GM21737 (cell line): ENCODE results near the gene SEL1L2.

ENCODE experiments used
- ATAC-seq: cut with Tn5 transposase; IDR thresholded peaks from one replicate; pipeline ENCODE4 v1.9.1; 2021; ENCODE audit warnings: mild to moderate bottlenecking, moderate library complexity; ENCODE audit not compliant: unreplicated experiment

The SEL1L2 gene

GRCh38 chr20:13934992-13935894, 55.2 kb downstream of the SEL1L2 start:
- no peak for ATAC-seq

GRCh38 chr20:13930281-13930680, 60.1 kb downstream of the SEL1L2 start:
- ATAC-seq: peak; percentile 69

GRCh38 chr20:13929836-13930235, 60.6 kb downstream of the SEL1L2 start:
- ATAC-seq: no peak

- ATAC-seq: no peak
Measured at GRCh38 chr20:13928901-13929300, 61.5 kb downstream of the SEL1L2 start.

GRCh38 chr20:13927171-13927570, 63.2 kb downstream of the SEL1L2 start:
- ATAC-seq: no peak

- no peak for ATAC-seq
Measured at GRCh38 chr20:13922241-13922640, 68.2 kb downstream of the SEL1L2 start.

GRCh38 chr20:13915284-13915683, 75.1 kb downstream of the SEL1L2 start:
- no peak for ATAC-seq

- ATAC-seq: no peak
Measured at GRCh38 chr20:13913572-13913971, 76.8 kb downstream of the SEL1L2 start.

- ATAC-seq: no peak
Measured at GRCh38 chr20:13913131-13913530, 77.3 kb downstream of the SEL1L2 start.

GRCh38 chr20:13910492-13910891, 79.9 kb downstream of the SEL1L2 start:
- ATAC-seq: no peak

- ATAC-seq: no peak
Measured at GRCh38 chr20:13909067-13909466, 81.3 kb downstream of the SEL1L2 start.

- no peak for ATAC-seq
Measured at GRCh38 chr20:13904766-13905165, 85.6 kb downstream of the SEL1L2 start.

GRCh38 chr20:13900496-13900895, 89.9 kb downstream of the SEL1L2 start:
- no peak for ATAC-seq

- ATAC-seq: no peak
Measured at GRCh38 chr20:13898012-13898612, 92.3 kb downstream of the SEL1L2 start.

- no peak for ATAC-seq
Measured at GRCh38 chr20:13891575-13891974, 98.8 kb downstream of the SEL1L2 start.

GRCh38 chr20:13884803-13885202, 105.6 kb downstream of the SEL1L2 start:
- no peak for ATAC-seq

GRCh38 chr20:13883425-13883824, 107.0 kb downstream of the SEL1L2 start:
- no peak for ATAC-seq

GRCh38 chr20:13878566-13878965, 111.8 kb downstream of the SEL1L2 start:
- no peak for ATAC-seq

- no peak for ATAC-seq
Measured at GRCh38 chr20:13877793-13878192, 112.6 kb downstream of the SEL1L2 start.

- ATAC-seq: no peak
Measured at GRCh38 chr20:13875265-13875811, 115.1 kb downstream of the SEL1L2 start.

- no peak for ATAC-seq
Measured at GRCh38 chr20:13874394-13875157, 115.8 kb downstream of the SEL1L2 start.
